Activated T-cell treated with anti-CD3 and anti-CD28 coated beads, Interleukin-2, amount 50 U/mL, for 1 hour (primary cell): Measurements from ENCODE around the gene ILK.

Experiments used
- DNase-seq: peaks from one replicate; pipeline ENCODE4 v3.0.0-alpha.2; 2020

Gene ILK

GRCh38 chr11:6622261-6623171 is 18.9 kb downstream of the ILK start:
- no peak for DNase-seq

- no peak for DNase-seq
Observed at GRCh38 chr11:6623391-6624363, 20.1 kb downstream of the ILK start.

GRCh38 chr11:6625156-6625831 is 21.7 kb downstream of the ILK start:
- DNase-seq = peak; percentile 4

- DNase-seq = no peak
Observed at GRCh38 chr11:6625832-6626420, 22.4 kb downstream of the ILK start.

GRCh38 chr11:6626971-6627761 is 23.6 kb downstream of the ILK start:
- DNase-seq = no peak

- DNase-seq = no peak
Observed at GRCh38 chr11:6627762-6628241, 24.2 kb downstream of the ILK start.

GRCh38 chr11:6628526-6628925 is 25.0 kb downstream of the ILK start:
- no peak for DNase-seq

- no peak for DNase-seq
Observed at GRCh38 chr11:6629573-6629891, 26.0 kb downstream of the ILK start.

GRCh38 chr11:6629892-6630631 is 26.5 kb downstream of the ILK start:
- no peak for DNase-seq

- no peak for DNase-seq
Observed at GRCh38 chr11:6630632-6631291, 27.2 kb downstream of the ILK start.

GRCh38 chr11:6631361-6631890 is 27.9 kb downstream of the ILK start:
- no peak for DNase-seq

GRCh38 chr11:6632116-6633073 is 28.8 kb downstream of the ILK start:
- DNase-seq = no peak

- no peak for DNase-seq
Observed at GRCh38 chr11:6633422-6634408, 30.1 kb downstream of the ILK start.

- no peak for DNase-seq
Observed at GRCh38 chr11:6634534-6634933, 31.0 kb downstream of the ILK start.

GRCh38 chr11:6635082-6635932 is 31.7 kb downstream of the ILK start:
- no peak for DNase-seq

GRCh38 chr11:6636480-6636879 is 32.9 kb downstream of the ILK start:
- DNase-seq = no peak

- DNase-seq = no peak
Observed at GRCh38 chr11:6637871-6638270, 34.3 kb downstream of the ILK start.
